TTC549 (cell line): ENCODE measurements around the gene TMEM30A.

Experiments used
- FAIRE-seq: peaks from 2 replicates; lab custom pipeline; 2012; peaks lifted over from hg19 to GRCh38; lab: Jason Lieb, UNC

Gene TMEM30A

DNA sequence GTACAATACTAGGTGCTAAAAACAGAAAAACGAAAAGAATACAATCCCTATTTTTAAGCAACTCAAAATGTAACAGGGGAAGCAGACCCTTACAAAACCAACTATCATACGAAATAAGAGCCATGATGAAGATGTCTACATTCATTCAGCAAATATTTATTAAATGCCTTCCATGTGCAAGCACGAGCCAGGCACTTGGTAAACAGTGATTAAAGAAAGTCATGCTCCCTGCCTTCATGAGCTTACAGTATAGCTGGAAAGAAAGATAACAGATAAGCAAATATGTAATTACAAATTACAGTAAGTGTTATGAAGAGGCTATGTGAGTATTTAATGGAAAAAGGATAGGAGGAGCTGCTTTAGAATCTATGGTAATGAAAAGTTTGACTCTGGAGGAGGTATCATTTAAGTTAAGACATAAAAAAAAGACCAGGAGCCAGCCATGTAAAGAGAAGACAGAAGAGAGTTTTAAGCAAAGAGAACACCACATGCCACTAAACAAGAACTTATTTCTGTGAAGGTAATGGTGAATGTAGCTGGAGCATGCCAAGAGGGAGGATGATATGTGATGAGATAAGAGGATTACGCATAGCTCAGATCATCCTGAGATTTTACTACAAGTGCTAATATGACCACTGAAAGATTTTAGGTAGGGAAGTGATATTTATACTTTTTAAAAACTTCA is 21.7 kb downstream of the TMEM30A start:
- FAIRE-seq = no peak

DNA sequence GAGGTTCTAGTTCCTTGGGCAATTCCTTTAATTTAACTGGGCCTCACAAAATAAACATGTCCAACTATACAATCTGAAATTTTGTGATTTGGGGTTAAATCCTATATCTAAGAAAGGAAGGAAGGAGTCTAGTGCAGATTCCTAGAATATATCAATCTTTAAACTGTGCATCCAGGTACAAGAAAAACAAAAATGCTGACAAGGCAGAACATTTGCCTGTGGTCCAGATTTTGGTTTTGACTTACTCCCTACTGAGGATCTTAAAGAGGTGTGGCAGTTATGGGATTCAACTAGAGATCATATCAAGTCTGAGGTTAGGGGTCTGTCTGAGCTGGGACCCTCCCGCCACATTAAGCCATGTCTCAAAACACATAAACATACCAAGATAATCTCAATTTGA is 23.3 kb downstream of the TMEM30A start:
- no peak for FAIRE-seq

DNA sequence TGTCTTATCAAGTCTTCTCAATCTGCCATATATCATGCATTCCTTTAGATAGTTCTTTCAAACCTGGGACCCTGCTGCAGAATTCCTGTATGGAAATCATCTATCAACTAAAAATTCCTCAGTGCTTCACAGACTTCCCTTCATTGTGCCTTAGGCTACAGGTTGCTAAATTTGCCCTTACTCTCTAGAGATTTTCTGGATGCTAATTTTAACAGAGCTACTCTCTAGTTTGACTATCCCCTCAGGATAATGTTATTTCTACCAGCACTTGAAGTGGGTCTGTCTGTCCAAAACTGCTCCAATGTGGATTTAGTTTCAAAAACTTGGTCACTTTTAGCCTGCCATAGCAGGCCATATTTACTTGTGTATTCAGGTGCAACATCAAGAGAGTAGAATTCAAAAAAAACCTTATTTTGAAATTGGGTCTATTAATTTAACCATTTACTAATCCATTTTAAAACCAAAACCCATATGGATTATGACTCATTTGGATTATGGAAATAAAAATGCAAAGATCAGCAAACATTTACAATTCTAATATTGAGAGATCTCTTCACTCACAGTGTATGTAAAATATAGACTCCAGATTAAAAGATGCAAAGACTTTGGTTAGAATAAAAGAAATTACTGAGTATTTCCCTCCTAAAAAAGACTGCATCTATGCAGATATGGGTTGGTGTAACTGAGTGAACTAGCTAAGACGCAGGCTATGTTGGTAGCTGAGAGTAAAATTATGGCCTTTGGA is 27.1 kb downstream of the TMEM30A start:
- no peak for FAIRE-seq

DNA sequence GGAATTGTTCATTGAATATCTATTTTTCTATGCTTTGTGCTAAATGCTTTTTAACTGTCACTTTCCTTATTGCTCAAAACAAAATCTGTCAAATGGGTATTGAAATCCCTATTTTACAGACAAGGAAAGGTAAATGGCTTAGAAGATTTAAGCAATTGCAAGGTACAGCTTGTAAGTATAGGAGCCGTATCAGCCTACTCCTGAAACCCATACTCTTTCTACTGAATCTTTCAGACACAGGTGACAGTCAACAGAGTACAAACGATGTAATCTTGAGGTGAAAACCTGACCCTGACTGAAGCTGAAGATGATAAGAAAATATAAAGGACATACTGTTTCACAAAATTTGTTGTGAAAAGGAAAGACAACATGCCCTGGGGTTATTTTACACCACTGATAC is 34.0 kb downstream of the TMEM30A start:
- FAIRE-seq = no peak

DNA sequence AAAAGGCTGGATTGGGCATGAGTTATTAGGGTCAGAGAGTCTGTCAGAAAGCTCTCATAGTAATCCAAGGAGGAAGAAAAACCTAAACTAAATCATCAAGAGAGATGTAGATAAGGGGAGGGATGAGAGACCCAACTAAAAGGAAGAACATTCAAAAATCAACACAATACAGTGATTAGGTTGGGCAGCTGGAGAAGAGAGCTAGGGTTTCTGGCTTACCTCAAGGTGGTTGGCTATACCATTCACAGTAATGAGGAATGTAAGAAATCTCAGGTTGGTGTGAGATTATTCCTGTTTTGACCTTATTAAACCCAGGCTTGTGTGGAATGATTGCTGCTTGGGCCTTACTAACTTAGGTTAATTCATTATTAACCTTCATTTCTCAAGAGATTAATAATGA is 34.8 kb downstream of the TMEM30A start:
- no peak for FAIRE-seq

DNA sequence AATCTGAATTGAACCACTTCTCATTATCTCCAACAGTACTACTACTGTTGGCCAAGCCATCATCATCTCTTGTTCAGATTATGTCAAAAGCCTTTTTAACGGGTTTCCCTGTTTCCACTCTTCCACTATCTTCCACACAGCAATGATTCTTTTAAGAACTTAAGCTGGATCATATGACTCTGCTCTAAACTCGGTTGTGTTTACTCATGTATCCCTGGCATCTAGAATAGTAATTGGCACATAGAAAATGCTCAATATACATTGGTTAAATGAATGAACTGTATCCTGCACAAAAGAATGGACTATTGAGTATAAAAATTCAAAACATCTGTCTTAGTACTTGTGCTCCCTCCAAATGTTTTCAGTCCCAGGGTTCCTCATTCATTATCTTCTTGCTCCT is 38.2 kb downstream of the TMEM30A start:
- FAIRE-seq = no peak

DNA sequence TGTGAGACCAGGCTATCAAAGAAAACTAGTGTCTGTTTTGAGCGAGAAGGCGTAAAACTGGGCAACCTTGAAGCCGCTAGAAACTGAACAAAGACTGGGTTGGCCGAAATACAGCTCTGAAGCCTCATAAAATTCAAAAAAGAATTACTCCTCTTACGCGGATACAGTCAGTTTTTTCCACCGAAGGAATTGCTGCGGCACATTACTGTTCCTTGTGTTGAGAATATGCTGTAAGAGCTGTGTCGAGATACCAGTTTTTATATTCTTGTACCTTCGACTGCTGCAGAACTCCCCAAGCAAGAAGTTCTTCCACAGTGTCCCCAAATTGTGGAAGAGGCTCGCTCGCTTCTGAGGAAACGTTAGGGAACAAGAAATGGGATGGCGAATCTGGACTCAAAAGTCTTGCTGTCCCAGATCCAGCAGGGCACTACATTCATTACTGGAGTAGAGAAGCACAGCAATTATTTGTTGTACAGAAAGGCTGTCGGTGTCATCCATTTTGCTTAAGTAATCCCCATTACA is 40.5 kb downstream of the TMEM30A start:
- no peak for FAIRE-seq

DNA sequence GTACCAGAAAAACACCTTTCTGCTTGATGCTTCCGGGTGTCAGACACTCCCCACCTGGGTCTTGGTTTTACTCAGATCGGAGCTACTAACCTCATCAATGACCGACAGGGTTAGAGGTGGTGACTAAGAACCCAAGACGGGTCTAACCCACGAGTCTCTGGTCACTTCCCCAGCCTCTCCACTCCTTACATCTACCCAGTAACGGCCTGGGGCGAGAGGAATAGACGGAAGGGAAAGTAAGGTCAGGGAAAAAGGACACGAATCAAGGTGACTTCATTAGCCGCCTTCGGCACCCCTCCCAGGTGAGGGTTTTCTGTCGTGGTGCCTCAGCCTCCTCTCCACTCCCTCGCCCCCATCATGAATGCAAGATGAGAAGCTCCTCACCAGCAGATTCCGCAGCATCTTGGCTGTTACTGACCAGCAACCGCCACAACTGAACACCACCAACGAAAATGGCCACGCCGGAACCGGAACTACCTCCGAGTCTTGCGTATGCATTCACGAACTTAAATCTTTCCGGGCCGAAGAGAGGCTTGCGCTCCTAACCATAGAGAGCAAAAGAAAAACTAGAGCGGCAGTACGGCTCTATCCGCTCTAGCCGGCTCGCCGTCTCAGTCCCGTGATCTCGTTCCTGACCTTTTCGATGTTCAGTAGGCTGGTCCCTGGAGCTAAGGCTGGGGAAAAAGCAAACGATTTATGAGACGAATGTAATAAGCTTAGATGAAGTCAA is 41.1 kb downstream of the TMEM30A start, which contains the start of gene COX7A2:
TSS of gene COX7A2 (minus strand) at position 469 of the 730 bp plus-strand sequence. CDS start at position 402, 67 bp downstream.
- FAIRE-seq = peak; percentile 96

DNA sequence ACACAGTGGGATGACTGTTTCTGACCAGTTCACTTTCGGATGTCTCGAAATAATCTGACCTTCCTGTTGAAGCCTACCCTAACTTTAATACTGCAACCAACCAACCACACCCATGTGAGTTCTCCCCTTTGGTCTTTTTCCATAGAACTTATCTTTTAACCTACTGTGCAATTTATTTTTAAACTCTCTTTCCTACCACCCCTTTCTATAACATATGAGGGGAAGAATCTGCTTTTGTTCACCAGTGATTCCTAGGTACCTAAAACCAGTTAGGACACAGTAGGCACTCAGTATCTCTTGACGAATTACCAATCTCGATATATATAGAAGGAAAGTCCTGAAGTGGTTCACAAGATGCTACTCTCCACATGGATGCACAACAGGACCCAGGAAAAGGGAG is 48.0 kb downstream of the TMEM30A start:
- no peak for FAIRE-seq

DNA sequence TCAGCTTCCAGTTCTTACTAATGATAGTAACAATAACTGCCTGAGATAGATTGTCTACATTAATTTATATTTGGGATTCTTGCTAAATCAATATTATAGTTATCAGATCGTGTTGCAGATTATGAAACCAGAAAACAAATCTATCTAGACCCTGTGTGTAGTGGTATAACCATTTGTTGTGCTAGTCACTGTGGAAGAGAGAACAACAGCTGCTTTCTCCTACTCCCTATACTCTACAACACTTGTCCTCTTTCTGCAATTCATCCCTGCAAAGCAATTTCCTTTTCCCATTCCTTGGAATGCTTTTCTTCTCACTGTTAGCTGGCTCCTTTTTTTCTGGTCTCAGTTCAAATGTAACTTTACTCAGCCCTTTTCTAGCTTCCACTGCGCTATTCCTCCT is 49.3 kb downstream of the TMEM30A start:
- no peak for FAIRE-seq

DNA sequence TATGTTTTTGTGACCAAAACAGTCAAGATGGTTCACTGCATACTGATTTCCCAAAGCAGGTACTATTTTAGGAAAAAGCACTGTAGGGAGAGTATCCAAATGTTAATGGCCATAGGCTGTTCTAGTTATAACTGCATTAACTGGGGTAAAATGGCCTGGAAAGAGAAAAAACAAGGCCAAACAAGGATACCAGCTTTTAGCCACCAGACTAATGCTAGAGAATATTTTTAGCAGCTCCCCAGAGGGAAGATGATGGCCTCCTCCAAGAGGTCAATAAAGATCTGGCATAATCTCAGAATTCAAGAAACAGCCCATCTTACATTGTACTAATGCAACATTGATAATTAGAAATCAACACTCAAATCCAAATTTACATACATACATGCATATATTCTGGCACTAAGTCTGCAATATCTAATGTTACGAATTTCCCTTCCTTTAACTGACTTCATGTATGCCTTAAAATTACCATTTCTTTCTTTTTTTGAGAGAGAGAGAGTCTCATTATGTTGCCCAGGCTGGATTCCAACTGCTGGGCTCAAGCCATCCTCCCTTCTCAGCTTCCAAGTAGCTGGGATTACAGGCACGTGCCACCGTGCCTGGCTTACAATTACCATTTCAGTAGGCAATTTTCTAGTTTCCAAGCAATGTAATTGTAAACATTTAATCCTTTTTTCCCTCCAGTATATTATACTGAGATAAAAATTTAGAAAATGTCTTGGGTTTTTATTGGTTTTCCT is 50.3 kb downstream of the TMEM30A start:
- FAIRE-seq = no peak

DNA sequence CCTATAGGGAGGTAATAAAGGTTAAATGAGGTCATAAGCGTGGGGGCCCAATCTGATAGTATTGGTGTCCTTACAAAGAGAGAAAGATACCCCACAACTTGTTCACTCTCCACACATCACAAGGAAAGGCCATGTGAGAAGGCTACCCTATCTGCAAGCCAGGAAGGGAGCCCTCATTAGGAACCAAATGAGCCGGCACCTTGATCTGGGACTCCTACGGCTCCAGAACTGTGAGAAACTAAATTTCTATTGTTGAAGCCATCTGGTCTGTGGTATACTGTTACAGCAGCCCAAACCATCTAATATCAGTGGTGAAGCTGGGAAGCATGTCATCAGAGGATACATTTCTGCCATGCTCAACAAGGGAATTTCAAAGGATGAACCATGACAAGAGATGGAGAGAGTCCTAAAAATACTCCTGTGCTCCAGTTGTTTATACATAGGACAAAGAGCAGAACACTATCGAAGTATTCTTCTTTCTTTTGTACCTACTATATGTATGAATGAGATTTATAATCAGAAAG is 51.4 kb downstream of the TMEM30A start:
- FAIRE-seq = no peak

DNA sequence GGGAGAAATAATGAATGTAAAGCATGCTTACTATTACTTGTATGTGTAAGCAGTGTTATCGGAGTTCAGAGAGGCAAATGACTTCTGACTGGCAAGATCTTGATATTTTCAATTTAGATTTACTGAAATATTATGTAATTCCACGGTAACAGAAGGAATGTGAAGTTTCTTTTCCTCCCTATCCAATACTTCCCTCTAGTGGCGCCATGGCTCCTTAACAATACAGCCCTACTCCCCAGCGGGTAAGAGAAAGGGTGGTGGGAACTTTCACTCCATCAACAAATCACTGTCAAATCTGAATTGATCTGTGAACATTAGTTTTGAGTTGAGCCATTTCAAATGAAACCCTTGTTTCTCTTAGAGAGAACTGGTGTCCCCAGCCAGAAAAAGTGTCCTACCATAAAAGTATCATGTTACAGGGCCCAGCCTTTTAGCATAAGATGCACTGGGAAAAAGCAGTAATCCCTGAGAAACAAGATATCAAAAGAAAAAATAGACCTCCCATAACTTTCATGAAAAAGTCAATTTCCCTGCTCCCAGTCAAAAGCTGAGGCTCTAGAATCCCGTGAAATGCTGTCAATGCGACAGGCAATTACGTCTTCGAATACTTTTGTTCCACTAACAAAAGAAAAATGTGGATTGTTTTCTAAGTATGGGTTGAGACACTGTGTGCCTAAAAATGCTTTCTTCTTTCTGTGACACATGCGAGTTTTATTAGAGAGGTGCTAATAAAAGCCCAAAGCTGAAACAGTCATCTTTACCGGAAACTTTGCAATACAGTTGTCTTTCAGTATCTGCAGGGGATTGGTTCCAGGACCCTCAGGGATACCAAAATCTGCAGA is 53.9 kb downstream of the TMEM30A start:
- peak; percentile 53 for FAIRE-seq

DNA sequence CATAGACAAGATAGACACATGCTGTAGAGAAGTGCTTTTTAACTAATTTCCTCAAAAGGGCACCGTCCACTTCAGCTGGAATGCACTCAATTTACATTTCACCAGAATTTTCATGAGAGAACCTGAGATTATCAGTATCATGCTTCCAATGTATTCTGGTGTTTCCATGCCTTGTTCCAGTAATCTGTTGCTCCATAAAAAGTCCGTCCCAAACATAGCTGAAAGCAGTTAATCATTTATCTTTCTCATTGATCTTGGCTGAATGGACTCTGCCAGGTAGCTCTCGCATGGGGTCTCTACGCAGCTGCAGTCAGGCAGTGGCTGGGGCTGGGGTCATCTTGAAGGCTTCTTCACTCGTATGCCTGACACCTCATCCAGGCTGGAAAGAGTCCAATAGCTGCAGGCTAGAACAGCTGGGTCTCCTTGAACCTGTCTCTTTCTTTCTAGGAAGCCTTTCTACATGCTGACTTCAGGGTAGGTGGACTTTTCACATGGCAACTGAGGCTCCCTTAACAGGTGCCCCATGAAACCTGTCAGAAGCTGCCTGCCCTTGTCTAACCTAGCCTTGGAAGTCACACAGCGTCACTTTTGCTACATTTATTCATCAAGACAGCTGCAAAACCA is 60.2 kb downstream of the TMEM30A start:
- no peak for FAIRE-seq

DNA sequence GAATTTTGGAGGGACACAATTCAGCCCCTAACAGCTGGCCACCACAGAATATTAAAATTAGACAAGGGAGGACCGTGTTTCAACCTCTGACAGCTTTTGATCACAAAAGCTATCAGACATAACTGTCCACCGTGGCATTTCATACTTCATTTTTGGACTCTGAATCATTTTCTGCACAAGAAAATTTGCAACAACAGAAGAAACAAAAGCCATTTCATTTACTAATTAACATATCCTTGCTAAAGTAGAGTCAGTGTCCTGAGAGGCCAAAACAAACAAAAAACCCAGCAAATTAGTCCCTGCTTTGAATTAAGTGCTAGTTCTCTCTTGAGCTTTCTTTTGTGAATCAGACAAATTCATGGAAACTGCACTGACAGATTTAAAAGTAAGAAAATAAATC is 61.2 kb downstream of the TMEM30A start:
- no peak for FAIRE-seq

DNA sequence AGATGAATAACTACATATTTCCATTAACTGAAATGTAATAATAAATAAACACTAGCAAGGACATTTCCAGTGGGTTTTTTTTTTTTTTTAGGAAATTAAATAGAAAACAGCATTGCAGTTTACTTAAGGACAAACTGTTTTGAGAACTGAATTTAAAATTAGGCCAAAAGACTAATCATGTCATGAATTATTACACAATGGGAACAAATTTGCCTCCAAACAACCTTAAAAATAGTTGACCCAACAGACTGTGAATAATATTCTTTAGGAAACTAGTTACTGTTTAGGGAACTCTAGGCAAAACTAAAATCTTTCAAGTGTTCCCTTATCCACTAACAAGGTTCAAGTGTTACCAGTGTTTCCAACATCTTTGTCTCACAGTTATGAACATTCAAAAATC is 62.3 kb downstream of the TMEM30A start:
- no peak for FAIRE-seq

DNA sequence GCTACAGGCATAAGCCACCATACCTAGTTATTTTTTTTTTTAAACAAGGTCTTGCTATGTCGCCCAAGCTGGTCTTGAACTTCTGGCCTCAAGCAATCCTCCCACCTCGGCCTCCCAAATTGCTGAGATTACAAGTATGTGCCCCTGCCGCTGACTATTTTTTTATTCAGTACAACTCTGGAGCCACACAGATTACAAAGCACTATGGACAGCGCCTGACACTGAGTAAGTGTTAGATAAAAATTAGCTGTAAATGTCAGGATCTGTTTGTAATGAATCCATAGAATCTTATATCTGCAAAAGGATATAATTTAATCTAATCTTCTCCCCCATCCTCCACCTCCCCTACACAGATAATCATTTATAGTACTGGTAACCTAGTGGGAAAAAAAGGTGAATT is 63.5 kb downstream of the TMEM30A start:
- FAIRE-seq = no peak

DNA sequence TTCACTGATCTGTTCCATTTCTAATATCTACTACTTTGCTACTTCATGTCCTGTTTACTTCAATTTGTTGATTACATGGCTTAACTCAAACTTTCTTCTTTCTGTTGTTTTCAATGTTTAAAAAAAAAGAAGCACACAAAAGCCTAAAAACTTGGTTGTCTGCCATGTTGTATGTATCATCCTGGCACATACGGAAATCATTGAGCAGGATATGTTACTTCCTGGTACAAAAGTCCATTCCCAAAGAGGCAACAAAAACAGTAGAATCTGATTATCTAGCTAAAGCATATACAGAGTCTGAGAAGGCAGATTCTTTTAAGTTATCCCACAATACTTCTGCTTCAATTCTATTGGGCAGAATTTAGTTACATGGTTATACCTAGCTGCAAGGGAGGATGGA is 64.2 kb downstream of the TMEM30A start:
- FAIRE-seq = no peak

DNA sequence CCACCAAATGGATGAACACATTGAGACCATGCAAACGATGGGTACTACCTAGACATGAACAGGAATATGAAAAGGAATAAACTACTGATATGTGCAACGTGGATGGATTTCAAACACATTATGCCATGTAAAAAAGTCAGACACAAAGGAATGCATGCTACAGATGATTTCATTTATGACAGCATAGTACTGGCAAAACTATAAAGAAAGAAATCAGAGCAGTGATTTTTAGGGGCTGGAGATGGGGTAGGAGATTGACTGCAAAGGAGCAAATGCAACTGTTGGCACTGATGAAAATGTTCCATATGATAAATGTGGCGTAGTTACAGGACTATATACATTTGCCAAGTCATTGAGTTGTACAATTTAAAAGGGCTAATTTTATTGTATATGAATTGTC is 65.3 kb downstream of the TMEM30A start:
- no peak for FAIRE-seq

DNA sequence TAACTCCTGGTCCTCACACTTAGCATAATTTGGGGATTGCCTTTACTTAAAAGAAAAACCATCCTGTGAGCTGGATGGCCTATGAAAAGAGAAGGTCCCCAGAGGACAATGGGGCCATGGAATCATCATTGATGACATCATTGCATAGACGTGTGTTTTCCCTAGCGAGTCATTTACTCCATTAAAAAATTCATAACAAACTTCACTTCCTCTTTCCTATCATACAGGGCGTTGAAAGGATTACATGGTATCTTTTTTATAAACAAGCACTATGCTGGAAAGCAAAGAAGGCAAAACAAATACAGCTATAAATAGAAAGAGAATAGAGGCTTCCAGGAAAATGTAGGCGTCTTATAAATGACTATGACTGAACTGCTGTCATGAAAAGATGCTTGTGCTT is 67.4 kb downstream of the TMEM30A start:
- FAIRE-seq = no peak

DNA sequence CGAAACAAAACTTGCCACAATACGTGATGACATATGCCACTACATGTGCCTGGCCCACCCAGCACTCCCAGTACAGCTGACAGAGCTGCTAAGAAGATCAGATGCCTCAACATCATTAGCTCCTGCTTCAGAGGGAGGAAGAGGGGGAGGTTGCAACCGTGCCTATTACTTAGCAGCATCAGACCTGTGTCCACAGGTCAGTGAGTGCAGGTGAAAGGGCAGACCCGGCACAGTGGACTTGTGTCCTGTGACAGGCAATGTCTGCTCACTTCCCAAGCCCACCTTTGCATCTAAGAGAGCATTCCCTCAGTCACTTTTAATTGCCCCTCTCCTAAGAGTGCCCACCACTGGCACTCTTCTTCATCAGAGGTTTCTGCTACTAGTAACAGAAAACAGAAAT is 69.3 kb downstream of the TMEM30A start:
- FAIRE-seq = no peak
